Measurements from ENCODE around the gene TDRD6.

TDRD6 gene

DNA sequence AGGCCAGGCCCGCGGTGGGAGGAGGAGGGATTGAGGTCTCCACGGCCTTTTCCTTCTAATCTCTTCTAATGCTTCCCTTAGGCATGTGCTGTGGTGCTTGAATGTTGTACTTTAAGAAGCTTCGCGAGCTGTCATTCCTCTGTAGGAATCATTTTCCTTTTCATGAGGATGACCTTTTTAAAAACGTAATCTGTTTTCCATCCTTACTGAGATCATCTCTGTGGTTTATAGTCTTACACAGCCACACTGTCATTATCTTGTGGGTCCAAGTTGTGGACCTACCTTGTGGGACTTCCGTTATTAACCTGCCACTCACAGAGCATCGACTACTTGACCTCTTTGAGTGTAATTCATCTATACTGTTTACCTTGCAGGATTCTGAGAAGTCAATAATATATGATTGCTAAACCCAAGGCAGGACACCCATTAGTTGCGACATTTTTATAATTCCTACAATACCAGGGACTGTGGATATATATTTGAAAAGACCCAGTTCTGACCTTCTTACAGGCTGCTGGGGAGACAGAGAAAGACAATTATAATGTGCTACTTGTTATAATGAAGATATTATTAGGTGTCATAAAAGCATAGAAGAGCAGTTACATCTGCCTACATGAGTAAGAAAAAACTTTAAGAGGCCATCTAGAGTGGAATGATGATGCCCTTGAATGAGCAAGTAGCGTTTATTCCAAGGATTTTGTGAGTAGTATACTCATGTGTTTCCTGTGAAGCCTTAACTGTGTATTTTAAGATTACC lies 34.1 kb upstream of the TDRD6 start:
- ChIA-PET POLR2A (interaction anchor here (0.9 kb wide), 1 partner anchor 23 kb away, joined by 3 read pairs; no protein-coding TSS in a partner anchor), CTCF (no interaction called here)
- TF ChIP-seq, protein P1, sequence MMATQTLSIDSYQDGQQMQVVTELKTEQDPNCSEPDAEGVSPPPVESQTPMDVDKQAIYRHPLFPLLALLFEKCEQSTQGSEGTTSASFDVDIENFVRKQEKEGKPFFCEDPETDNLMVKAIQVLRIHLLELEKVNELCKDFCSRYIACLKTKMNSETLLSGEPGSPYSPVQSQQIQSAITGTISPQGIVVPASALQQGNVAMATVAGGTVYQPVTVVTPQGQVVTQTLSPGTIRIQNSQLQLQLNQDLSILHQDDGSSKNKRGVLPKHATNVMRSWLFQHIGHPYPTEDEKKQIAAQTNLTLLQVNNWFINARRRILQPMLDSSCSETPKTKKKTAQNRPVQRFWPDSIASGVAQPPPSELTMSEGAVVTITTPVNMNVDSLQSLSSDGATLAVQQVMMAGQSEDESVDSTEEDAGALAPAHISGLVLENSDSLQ (IDR thresholded peaks at IDR 0.05) = peak; percentile 85
- TF ChIP-seq FOXA1 (IDR thresholded peaks at IDR 0.05) = no peak
- TF ChIP-seq NFRKB (IDR thresholded peaks at IDR 0.05) = no peak
- no peak for DNase-seq (ENCODE audit: extremely low spot score)

DNA sequence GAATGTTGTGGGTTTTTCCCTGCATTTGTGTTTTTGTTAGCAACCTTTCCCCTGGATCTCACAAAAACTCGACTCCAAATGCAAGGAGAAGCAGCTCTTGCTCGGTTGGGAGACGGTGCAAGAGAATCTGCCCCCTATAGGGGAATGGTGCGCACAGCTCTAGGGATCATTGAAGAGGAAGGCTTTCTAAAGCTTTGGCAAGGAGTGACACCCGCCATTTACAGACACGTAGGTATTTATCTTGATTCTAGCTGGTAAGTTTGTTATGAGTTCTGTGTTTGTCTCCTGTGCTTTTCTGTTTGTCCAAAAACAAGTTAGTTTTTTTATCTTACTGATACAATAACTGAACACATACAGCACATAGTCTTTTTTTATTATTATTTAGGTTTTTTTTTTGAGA lies 31.9 kb upstream of the TDRD6 start:
- peak; percentile 69 for DNase-seq (ENCODE audit: extremely low spot score)
- CTCF ChIA-PET = interaction anchor here (0.5 to 2.0 kb wide), 11 partner anchors 10 to 390 kb away, joined by 3 to 6 read pairs (median 4); no protein-coding TSS in a partner anchor
- POLR2A ChIA-PET = no interaction called here
- no peak for TF ChIP-seq ELF4 (IDR thresholded peaks at IDR 0.05)
- TF ChIP-seq, protein P1 (IDR thresholded peaks at IDR 0.05) = peak; percentile 70

DNA sequence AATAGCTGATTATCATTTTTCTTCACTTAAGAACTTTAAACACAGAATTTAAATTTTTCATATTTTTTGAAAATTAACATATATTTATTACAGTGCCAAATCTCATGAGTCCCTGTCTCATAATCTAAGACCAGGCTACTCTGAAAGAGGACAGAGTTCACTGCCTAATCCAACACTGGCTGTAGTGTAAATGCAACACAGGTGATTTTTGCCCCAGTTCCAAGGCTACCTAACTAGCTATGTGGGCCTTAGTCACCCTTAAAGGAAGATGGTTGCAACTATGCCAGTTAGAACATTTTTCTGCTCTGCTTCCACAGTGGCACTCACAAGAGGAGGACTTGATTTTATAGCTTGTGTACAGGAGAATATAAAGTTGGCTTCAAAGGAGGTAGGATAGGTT lies 30.0 kb upstream of the TDRD6 start:
- POLR2A ChIA-PET = no interaction called here
- CTCF ChIA-PET = no interaction called here
- TF ChIP-seq FOXK2 (IDR thresholded peaks at IDR 0.05) (no peak), FOXA1 (IDR thresholded peaks at IDR 0.05) (no peak), HDGF (IDR thresholded peaks at IDR 0.05; ENCODE audit: borderline replicate concordance) (no peak), CTBP1 (IDR thresholded peaks at IDR 0.05; ENCODE audit: borderline replicate concordance) (no peak), ELF4 (IDR thresholded peaks at IDR 0.05) (no peak), ARNT (IDR thresholded peaks at IDR 0.05) (no peak)
- TF ChIP-seq, protein P1 (IDR thresholded peaks at IDR 0.05) = no peak
- no peak for DNase-seq (ENCODE audit: extremely low spot score)

DNA sequence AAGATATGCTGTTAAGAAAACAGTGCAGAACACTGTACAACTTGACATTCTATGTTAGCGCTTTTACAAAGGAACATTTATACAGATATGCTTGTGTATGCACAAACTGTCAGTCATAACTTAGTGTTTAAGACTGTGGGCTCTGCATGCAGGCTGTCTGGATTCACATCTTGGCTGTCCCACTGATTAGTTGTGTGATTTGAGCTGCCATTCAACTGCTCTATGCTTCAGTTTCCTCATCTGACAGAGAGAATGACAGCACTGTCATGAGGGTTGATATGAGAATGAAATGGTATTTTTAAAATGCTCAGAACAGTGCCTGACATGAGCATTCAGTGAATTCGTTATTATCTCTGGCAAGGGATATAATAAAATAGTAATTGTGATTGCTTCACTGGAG lies 26.2 kb upstream of the TDRD6 start:
- CTCF ChIA-PET = no interaction called here
- POLR2A ChIA-PET = no interaction called here
- TF ChIP-seq NFRKB (IDR thresholded peaks at IDR 0.05) = no peak
- no peak for TF ChIP-seq ELF4 (IDR thresholded peaks at IDR 0.05)
- TF ChIP-seq HDGF (IDR thresholded peaks at IDR 0.05; ENCODE audit: borderline replicate concordance) = no peak
- no peak for TF ChIP-seq BHLHE40 (IDR thresholded peaks at IDR 0.05; ENCODE audit: borderline replicate concordance)
- TF ChIP-seq FOXM1 (IDR thresholded peaks at IDR 0.05; ENCODE audit: borderline replicate concordance) = no peak
- TF ChIP-seq FOXK2 (IDR thresholded peaks at IDR 0.05) = no peak

DNA sequence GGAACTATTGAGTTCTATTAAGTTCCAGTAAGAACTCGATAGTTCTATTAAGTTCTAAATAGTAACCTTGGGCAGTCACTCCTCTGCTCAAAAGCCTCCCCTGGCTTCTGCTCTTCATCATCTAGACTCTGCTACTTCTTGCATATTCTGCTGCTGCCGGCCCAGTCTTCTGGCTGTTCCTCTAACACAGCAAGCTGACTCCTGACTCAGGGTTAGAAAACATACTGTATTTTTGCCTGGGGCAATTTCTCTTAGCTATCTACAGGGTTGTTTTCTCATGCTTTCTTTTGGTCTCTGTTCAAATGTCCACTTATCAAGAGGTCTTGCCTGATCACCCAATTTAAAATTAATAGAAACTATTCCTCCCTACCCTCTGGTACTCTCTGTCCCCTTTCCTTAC lies 20.3 kb upstream of the TDRD6 start:
- POLR2A ChIA-PET = no interaction called here
- CTCF ChIA-PET = interaction anchor here (1.5 kb wide), 1 partner anchor 12 kb away, joined by 3 read pairs; no protein-coding TSS in a partner anchor
- no peak for DNase-seq (ENCODE audit: extremely low spot score)
- TF ChIP-seq L3MBTL2 (conservative IDR thresholded peaks at IDR 0.05) = no peak
- no peak for TF ChIP-seq FOXM1 (IDR thresholded peaks at IDR 0.05; ENCODE audit: borderline replicate concordance)
- no peak for TF ChIP-seq HDGF (IDR thresholded peaks at IDR 0.05; ENCODE audit: borderline replicate concordance)
- TF ChIP-seq, protein P1 (IDR thresholded peaks at IDR 0.05) = no peak
- no peak for TF ChIP-seq NFRKB (IDR thresholded peaks at IDR 0.05)
- no peak for TF ChIP-seq ZNF384 (IDR thresholded peaks at IDR 0.05)
- TF ChIP-seq ARNT (IDR thresholded peaks at IDR 0.05) = no peak
- no peak for TF ChIP-seq SUZ12 (IDR thresholded peaks at IDR 0.05)
- no peak for TF ChIP-seq CTBP1 (IDR thresholded peaks at IDR 0.05; ENCODE audit: borderline replicate concordance)
- no peak for TF ChIP-seq FOXK2 (IDR thresholded peaks at IDR 0.05)
- no peak for TF ChIP-seq SP1 (IDR thresholded peaks at IDR 0.05)
- TF ChIP-seq FOXA1 (IDR thresholded peaks at IDR 0.05) = no peak
- no peak for TF ChIP-seq ELF4 (IDR thresholded peaks at IDR 0.05)

More for the DNA sequence above, 26.2 kb upstream of the TDRD6 start:
- no peak for DNase-seq (ENCODE audit: extremely low spot score)

DNA sequence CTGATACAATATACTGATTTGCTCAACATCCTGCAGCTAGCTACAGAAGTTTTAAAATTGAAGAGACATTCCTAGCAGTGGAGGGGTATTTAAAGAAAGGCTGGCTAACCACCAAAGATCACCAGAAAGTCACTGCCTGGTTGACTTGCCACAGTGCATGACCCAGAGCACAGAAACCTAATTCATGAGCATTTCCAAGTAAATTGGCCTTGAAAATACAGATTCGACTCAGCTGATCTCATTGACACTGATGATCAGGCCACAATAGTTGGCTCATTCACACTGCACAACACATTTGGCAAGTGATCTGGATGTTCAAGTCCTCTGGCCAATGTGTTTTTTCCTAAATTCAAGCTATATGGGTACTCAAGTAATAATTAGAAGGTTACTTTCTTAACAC lies 13.3 kb upstream of the TDRD6 start:
- TF ChIP-seq, protein P1 (IDR thresholded peaks at IDR 0.05) = no peak
- TF ChIP-seq L3MBTL2 (conservative IDR thresholded peaks at IDR 0.05) (no peak), NFRKB (IDR thresholded peaks at IDR 0.05) (no peak), SP1 (IDR thresholded peaks at IDR 0.05) (no peak), FOXA1 (IDR thresholded peaks at IDR 0.05) (no peak), BHLHE40 (IDR thresholded peaks at IDR 0.05; ENCODE audit: borderline replicate concordance) (no peak), LEF1 (IDR thresholded peaks at IDR 0.05; ENCODE audit: borderline replicate concordance) (no peak), ZNF384 (IDR thresholded peaks at IDR 0.05) (no peak), CTBP1 (IDR thresholded peaks at IDR 0.05; ENCODE audit: borderline replicate concordance) (no peak), TARDBP (IDR thresholded peaks at IDR 0.05) (no peak), ARNT (IDR thresholded peaks at IDR 0.05) (no peak), SUZ12 (IDR thresholded peaks at IDR 0.05) (no peak), FOXM1 (IDR thresholded peaks at IDR 0.05; ENCODE audit: borderline replicate concordance) (no peak), HDGF (IDR thresholded peaks at IDR 0.05; ENCODE audit: borderline replicate concordance) (no peak), FOXK2 (IDR thresholded peaks at IDR 0.05) (no peak), ELF4 (IDR thresholded peaks at IDR 0.05) (no peak)
- DNase-seq (ENCODE audit: extremely low spot score) = no peak
- CTCF ChIA-PET = interaction anchor here (1.5 kb wide), 1 partner anchor 19 kb away, joined by 6 read pairs; no protein-coding TSS in a partner anchor
- POLR2A ChIA-PET = no interaction called here

All from HEK293T (cell line).